OCI-LY7 (cell line): ENCODE measurements around the gene IFIT1.

Source experiments
- CTCF ChIP-seq: fragments of 200-600 bp; sonication (generic); conservative IDR thresholded peaks from 2 replicates; pipeline ENCODE4 v1.5.1; 2014; ENCODE audit warnings: mild to moderate bottlenecking, antibody characterized with exemption, low read length, moderate library complexity, mixed read lengths
- EZH2phosphoT487 ChIP-seq: fragments of 200-600 bp; sonication (generic); IDR thresholded peaks from 2 replicates; pipeline ENCODE4 v1.6.1; 2018; ENCODE audit warnings: low read depth, borderline replicate concordance, mild to moderate bottlenecking, mixed run types, antibody characterized with exemption, low read length, moderate library complexity, mixed read lengths

- TF ChIP-seq CTCF (peak; percentile 82), EZH2phosphoT487 (no peak)
These were observed 23.0 kb upstream of the IFIT1 start for GRCh38 chr10:89369156-89370105.
